MM.1S (cell line): ENCODE data around the gene ADNP.

Experiments used
- EZH2 ChIP-seq: fragments of 300-600 bp; sonication (generic); optimal IDR thresholded peaks from 2 replicates; pipeline ENCODE3; 2017; ENCODE audit warnings: low read depth, mild to moderate bottlenecking, antibody characterized with exemption, low read length, mixed read lengths
- TF ChIP-seq, protein P1 (sequence below): fragments of 300-600 bp; sonication (generic); IDR thresholded peaks from 2 replicates; pipeline ENCODE4 v1.5.1; 2016; ENCODE audit warnings: antibody characterized with exemption, low read length, mixed read lengths

DNA sequence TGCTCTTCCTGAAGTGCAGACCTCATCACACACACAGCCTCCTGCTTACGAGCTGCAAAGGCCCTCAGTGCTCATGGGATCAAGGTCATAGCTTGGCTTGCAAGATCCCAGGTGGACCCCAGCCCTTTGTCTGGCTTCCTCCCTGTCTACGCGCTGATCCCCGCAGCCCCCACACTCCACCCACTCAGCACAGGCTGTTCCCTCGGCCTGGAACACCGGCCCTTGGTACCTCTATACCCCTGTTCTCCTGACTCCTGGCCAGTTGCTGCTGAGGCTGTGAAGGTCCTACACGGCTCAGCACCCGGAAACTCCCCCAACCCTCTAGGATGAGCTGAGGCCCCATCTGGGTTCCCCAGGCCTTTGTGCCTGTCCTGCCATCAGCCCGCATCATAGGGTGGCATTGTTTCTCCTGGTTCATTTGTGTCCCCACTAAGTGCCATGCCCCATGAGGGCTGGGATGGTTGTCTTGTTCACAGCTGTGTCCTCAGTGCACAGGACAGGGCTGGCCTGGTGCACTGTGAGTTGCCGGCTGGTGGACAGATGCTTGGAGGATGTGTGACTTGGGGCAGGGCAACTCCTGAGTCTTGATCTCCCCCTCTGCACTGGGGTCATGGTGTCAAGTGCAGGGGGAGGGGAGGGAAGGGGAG lies 57.0 kb downstream of the ADNP start:
- TF ChIP-seq, protein P1, sequence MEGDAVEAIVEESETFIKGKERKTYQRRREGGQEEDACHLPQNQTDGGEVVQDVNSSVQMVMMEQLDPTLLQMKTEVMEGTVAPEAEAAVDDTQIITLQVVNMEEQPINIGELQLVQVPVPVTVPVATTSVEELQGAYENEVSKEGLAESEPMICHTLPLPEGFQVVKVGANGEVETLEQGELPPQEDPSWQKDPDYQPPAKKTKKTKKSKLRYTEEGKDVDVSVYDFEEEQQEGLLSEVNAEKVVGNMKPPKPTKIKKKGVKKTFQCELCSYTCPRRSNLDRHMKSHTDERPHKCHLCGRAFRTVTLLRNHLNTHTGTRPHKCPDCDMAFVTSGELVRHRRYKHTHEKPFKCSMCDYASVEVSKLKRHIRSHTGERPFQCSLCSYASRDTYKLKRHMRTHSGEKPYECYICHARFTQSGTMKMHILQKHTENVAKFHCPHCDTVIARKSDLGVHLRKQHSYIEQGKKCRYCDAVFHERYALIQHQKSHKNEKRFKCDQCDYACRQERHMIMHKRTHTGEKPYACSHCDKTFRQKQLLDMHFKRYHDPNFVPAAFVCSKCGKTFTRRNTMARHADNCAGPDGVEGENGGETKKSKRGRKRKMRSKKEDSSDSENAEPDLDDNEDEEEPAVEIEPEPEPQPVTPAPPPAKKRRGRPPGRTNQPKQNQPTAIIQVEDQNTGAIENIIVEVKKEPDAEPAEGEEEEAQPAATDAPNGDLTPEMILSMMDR, result no peak
- no peak for TF ChIP-seq EZH2
